ENCODE measurements around the gene LDHAL6B.

LDHAL6B gene

DNA sequence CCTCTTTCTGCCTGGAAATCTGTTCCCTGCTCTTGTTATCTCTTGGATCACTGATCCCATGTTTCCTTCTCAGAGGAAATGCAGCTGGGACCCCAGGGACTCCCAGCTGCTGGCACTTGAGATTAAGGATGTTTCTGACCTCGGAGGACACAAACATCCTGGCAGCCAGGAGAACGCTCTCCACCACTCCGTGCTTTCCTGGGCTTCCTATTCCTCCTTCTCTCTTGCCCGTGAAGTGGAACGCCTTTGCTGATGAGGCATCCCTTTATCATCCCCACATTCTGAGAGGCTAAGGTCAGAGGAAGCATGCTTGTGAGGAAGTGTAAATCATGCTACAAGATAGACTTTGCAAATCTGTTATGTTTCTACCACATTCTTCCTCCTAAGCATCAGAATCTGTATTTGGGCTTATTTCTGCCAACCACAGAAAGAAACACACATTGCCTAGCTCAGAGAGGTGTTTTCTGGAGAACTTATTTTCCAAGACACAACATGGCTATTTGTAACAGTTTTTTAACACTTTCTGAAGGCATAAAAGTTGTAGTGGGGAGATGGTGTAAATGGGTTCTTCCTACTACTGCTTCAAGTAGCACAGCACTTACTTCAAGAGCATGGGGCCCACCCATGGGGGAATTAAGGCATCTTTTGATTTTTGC is 25.6 kb upstream of the LDHAL6B start:
- Histone ChIP-seq H3K27me3 (no peaks in the 10 kb centered on the region), H3K9me3 (no peaks in the 10 kb centered on the region; the same call in 1 of the 2 replicates), H3K36me3 (no peaks in the 10 kb centered on the region), H3K4me3 (ENCODE audit: low read depth, low read length) (no peak overlapping the region), H3K4me1 (no peaks in the 10 kb centered on the region)
- no peak for DNase-seq
- TF ChIP-seq, protein P1, sequence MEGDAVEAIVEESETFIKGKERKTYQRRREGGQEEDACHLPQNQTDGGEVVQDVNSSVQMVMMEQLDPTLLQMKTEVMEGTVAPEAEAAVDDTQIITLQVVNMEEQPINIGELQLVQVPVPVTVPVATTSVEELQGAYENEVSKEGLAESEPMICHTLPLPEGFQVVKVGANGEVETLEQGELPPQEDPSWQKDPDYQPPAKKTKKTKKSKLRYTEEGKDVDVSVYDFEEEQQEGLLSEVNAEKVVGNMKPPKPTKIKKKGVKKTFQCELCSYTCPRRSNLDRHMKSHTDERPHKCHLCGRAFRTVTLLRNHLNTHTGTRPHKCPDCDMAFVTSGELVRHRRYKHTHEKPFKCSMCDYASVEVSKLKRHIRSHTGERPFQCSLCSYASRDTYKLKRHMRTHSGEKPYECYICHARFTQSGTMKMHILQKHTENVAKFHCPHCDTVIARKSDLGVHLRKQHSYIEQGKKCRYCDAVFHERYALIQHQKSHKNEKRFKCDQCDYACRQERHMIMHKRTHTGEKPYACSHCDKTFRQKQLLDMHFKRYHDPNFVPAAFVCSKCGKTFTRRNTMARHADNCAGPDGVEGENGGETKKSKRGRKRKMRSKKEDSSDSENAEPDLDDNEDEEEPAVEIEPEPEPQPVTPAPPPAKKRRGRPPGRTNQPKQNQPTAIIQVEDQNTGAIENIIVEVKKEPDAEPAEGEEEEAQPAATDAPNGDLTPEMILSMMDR (IDR thresholded peaks at IDR 0.05; ENCODE audit: low read depth, low read length) = no peak

DNA sequence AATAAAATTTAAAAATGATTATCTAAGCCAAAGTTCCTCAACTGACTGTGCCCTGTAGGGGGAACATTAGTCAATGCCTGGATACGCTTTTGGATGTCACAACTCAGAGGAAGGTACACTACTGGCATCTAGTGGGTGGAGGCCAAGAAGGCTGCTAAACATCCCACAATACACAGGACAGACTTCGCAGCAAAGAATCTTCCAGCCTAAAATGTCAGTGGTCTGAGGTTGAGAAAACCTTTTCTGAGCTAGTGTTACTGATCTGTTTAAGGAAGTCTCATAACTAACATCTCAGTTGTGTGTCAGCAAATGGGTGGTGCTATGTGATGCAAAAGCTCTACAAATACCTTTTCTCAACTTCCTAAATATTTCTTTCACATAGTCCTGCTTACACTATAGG is 20.9 kb upstream of the LDHAL6B start:
- H3K4me1 ChIP-seq = no peaks in the 10 kb centered on the region
- TF ChIP-seq, protein P1 (IDR thresholded peaks at IDR 0.05; ENCODE audit: low read depth, low read length) = peak; percentile 14; the same call in 1 of the 2 replicates

DNA sequence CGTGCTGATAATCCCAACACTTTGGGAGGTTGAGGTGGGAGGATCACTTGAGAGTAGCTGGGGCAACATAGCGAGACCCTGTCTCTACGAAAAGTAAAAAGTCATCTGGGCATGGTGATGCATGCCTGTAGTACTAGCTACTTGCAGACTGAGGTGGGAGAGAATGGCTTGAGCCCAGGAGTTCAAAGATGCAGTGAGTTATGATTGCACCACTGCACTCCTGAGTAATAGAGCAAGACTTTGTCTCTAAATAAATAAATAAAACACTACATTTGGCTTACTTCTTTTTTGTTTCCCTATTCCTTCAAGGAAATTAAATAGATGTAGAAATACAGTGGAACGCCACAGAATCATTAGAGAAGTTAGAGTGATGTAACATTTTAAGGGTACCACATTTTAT is 20.1 kb upstream of the LDHAL6B start:
- TF ChIP-seq, protein P1 (IDR thresholded peaks at IDR 0.05; ENCODE audit: low read depth, low read length) = no peak
- H3K36me3 ChIP-seq = no peaks in the 10 kb centered on the region
- no peaks in the 10 kb centered on the region for H3K27me3 ChIP-seq
- peaks cover 4% of the 10 kb centered on the region for H3K9me3 ChIP-seq
- no peaks in the 10 kb centered on the region for H3K4me1 ChIP-seq
- no peak for DNase-seq
- H3K4me3 ChIP-seq (ENCODE audit: low read depth, low read length) = no peak overlapping the region

More for the DNA sequence above, 20.9 kb upstream of the LDHAL6B start:
- DNase-seq = no peak
- Histone ChIP-seq H3K36me3 (no peaks in the 10 kb centered on the region), H3K9me3 (peaks cover 4% of the 10 kb centered on the region), H3K4me3 (ENCODE audit: low read depth, low read length) (no peak overlapping the region), H3K27me3 (no peaks in the 10 kb centered on the region)

DNA sequence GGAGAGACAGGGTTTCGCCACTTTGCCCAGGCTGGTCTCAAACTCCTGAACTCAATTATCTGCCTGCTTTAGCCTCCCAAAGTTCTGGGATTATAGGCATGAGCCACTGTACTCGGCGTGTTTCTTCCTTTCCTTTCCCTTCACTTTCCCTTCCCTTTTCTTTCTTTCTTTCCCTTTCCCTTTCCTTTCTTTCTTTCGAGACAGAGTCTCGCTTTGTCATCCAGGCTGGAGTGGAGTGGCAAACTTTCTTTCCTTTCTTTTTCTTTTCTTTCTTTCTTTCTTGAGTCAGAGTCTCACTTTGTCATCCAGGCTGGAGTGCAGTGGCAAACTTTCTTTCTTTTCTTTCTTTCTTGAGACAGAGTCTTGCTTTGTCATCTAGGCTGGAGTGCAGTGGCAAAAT is 17.4 kb upstream of the LDHAL6B start:
- TF ChIP-seq, protein P1 (IDR thresholded peaks at IDR 0.05; ENCODE audit: low read depth, low read length) = no peak
- Histone ChIP-seq H3K9me3 (peaks cover 4% of the 10 kb centered on the region; the same call in 1 of the 2 replicates), H3K27me3 (no peaks in the 10 kb centered on the region), H3K4me3 (ENCODE audit: low read depth, low read length) (no peak overlapping the region), H3K36me3 (no peaks in the 10 kb centered on the region), H3K4me1 (no peaks in the 10 kb centered on the region)
- no peak for DNase-seq

DNA sequence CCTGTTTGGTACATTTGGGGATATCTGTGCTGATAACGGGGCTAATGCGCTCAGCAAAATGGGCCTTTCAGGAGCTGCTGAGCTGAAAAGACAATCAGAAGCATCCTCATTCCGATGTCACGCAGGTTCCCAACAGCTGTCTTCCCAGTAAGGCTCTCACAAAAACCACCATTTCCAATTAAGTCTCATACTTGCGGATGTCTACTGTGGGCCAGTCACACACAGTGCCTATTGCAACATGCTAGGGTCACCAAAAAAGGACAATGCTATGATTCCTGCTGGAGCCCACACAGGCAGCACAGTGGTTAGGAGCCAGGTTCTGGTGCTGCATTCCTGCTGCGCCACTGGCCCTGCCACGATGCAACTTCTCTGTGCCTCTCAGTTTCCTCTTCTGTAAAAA is 16.4 kb upstream of the LDHAL6B start:
- Histone ChIP-seq H3K9me3 (peaks cover 4% of the 10 kb centered on the region; the same call in 1 of the 2 replicates), H3K4me3 (ENCODE audit: low read depth, low read length) (no peak overlapping the region), H3K27me3 (no peaks in the 10 kb centered on the region), H3K36me3 (no peaks in the 10 kb centered on the region), H3K4me1 (no peaks in the 10 kb centered on the region)
- TF ChIP-seq, protein P1 (IDR thresholded peaks at IDR 0.05; ENCODE audit: low read depth, low read length) = no peak
- no peak for DNase-seq

DNA sequence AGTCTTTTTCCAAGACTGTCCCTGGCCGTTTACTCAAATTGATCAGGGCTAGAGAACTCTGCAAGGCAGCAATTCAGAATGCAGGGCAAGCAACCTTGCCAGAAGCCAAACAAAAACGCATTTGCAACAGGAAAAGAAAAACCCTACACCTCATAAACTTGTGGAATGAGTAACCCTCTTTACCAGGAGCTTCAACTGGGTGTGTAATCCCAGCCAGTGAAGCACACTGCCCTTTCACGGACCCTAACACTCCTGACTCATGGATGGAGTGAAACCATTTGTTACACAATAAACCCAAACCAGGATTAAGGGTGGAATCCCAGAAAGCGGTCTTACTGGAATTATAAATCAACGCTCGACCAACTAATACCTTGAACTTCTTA is 14.8 kb upstream of the LDHAL6B start:
- no peak for DNase-seq
- Histone ChIP-seq H3K9me3 (peaks cover 4% of the 10 kb centered on the region; the same call in 1 of the 2 replicates), H3K4me1 (no peaks in the 10 kb centered on the region), H3K36me3 (no peaks in the 10 kb centered on the region), H3K4me3 (ENCODE audit: low read depth, low read length) (no peak overlapping the region), H3K27me3 (no peaks in the 10 kb centered on the region)
- TF ChIP-seq, protein P1 (IDR thresholded peaks at IDR 0.05; ENCODE audit: low read depth, low read length) = no peak

Measured in BE2C (cell line).